ENCODE results near the gene CAT.

CAT gene

GRCh38 chr11:34425867-34426266 is 12.9 kb upstream of the CAT start:
- no peak for DNase-seq

GRCh38 chr11:34426766-34427185 is 12.0 kb upstream of the CAT start:
- DNase-seq = no peak

- DNase-seq = no peak
These were observed 11.4 kb upstream of the CAT start for GRCh38 chr11:34427186-34427805.

- no peak for DNase-seq
These were observed 6.8 kb upstream of the CAT start for GRCh38 chr11:34431979-34432378.

DNA sequence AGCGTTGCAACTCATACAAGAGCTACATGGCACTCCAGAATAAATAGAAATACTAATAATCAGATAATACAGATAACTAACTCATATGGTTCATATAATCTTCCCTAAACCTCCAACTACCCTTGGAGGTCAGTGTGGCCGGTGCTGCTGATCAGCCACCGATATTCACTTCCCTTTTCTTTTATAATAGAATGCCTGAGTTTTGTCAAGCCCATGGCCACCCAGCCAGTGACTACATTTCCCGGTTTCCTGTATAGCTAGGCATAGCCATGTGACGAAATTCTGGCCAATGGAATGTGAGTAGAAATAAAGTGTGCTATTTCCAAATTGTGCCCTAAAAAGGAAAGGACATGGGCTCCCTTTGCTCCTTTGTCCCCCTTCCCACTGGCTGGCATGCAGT is 5.9 kb upstream of the CAT start:
- DNase-seq = no peak

- DNase-seq = no peak
These were observed 4.8 kb upstream of the CAT start for GRCh38 chr11:34433899-34434298.

GRCh38 chr11:34437224-34438125 is 1.3 kb upstream of the CAT start:
- DNase-seq = no peak

- DNase-seq = no peak
These were observed 970 bp downstream of the CAT start for GRCh38 chr11:34439610-34440198.

GRCh38 chr11:34441814-34442213 is 3.1 kb downstream of the CAT start:
- DNase-seq = no peak

- DNase-seq = no peak
These were observed 4.4 kb downstream of the CAT start for GRCh38 chr11:34443136-34443535.

DNA sequence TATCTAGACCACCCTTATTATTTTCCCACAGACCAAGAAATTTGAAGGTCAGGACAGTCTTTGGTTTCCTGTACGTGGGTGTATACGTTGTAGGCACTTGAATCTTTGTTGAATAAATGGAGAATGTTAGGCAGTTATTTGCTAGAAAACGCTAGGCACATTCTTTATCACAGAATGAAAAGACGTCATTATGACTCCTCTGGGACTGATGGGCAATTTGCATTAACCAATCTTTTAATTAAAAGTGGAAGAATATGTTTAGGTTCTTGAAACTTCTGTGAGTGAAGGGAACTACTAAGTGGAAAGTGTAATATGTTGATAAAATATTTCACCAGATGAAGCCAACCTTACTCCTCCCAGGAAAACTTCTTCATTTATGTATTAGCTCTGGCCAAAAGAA is 5.7 kb downstream of the CAT start:
- DNase-seq = no peak

- no peak for DNase-seq
These were observed 7.2 kb downstream of the CAT start for GRCh38 chr11:34445956-34446355.

- DNase-seq = no peak
These were observed 7.7 kb downstream of the CAT start for GRCh38 chr11:34446386-34446785.

GRCh38 chr11:34447044-34447443 is 8.3 kb downstream of the CAT start:
- no peak for DNase-seq

DNA sequence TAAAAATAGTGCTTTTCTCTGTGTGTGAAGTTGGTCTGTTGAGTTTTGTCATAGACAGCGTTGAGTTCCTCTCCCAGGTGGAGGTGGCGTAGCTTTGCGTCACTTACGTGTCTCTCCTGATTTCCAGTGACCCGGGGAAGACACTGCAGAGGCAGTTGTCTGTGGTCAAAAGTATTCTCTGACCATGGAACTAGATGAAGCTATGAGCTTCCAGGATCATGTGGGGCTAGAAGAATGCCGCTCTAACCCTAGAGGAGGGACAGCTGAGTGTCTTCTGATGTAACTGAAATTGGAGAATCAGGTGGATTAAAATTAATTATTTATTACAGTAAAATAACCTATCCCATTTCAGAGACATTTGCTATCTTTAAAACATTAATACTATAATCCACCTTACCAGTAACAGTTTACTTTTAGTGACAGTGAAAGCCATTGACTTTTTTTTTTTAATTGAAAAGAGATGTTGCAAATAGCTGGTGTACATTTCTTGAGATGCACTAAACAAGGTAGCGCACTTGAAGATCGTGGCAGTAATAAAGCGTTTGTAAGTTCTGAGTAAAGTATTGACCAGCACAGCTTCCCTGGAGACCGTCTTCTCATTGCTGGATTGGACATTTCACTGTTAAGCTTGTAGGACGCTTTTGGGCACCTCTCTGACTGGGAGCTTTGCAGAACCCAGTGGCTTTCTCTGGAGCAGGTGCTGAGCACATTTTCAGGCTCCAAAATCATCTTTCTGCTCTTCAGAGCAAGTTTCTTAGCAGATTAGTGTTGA is 9.7 kb downstream of the CAT start:
- DNase-seq = no peak

DNA sequence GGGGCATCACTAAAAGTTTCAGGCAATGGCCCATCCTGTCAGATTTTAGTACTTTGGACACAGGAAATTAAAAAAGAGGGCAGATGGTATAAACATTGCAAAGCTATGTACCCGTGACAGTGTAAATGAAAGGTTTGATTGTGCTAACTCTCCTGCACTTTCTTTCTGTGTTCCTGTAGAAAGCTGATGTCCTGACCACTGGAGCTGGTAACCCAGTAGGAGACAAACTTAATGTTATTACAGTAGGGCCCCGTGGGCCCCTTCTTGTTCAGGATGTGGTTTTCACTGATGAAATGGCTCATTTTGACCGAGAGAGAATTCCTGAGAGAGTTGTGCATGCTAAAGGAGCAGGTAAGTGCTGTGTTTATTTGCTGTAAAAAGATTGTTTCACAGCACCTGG is 10.3 kb downstream of the CAT start:
- DNase-seq = no peak

- no peak for DNase-seq
These were observed 12.3 kb downstream of the CAT start for GRCh38 chr11:34451053-34451452.

DNA sequence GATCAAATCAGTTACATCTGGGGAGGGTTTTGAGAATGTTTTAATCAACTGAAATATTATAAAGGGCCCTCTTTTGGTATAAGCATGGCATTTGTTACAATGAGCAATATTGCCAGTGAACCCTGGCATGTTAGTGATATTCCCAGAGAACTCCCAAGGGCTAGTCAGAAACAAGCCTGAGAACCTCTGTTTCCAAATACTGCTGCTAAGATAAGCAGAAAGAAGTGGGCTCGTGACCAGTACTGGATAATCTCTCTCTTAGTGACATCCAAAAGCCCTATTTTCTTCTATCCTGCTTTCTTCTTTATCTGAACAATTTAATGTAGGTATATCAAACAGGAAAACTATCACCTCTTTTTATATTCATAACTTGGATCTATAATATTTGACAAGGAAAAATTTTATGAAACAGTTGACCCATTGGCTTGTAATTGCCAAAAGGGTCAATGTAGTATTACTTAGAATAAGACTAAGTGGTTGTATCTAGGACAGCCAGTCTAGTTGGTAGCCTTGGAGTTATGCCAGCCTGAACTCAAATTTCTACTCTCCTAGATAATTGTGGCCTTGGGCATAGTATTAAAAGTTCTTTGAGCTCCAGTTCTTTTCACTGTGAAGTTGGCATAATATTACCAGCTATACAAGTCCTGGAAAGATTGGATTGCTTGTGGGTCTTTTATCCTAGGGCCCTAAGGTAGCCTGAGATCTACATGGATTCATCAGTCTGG is 15.7 kb downstream of the CAT start:
- DNase-seq = no peak

- no peak for DNase-seq
These were observed 18.9 kb downstream of the CAT start for GRCh38 chr11:34457607-34458006.

DNA sequence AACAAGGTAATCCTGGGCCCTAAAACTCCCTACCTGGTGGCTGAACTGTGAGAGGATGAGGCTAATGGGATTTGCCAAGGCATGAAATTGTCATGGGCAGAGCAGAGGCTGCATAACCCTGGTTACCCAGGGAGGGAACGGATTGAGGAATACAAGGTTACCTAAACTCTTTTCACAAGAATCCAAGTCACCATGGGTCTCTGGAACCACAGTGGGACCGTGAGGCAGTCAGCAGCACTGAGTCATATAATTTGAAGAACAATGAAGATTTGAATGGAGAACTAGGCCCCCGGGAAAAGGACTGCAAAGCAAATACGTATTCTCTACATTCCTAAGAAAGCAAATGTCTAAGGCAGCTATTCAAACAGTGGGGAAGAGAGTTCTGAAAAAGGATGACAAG is 19.8 kb downstream of the CAT start:
- DNase-seq = no peak

- no peak for DNase-seq
These were observed 20.9 kb downstream of the CAT start for GRCh38 chr11:34459507-34460162.

DNA sequence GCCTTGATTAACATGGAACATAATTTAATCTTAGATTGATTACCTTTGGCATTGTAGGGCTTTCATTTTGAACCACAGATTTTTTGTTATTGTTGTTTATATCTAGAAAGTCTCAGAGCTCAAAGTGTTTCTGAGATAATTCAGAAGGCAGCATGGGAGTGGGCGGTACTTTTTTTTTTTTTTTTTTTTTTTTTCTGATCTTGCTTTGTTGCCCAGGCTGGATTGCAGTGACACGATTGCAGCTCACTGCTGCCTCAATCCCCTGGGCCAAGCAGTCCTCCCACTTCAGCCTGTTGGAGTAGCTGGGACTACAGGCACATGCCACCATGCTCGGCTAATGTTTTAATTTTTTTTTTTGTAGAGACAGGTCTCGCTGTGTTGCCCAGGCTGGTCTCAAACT is 21.5 kb downstream of the CAT start:
- no peak for DNase-seq
